ENCODE measurements around the gene TGIF1.

TGIF1 gene

GRCh38 chr18:3489462-3489861 lies 39.5 kb downstream of the TGIF1 start:
- DNase-seq: no peak

DNA sequence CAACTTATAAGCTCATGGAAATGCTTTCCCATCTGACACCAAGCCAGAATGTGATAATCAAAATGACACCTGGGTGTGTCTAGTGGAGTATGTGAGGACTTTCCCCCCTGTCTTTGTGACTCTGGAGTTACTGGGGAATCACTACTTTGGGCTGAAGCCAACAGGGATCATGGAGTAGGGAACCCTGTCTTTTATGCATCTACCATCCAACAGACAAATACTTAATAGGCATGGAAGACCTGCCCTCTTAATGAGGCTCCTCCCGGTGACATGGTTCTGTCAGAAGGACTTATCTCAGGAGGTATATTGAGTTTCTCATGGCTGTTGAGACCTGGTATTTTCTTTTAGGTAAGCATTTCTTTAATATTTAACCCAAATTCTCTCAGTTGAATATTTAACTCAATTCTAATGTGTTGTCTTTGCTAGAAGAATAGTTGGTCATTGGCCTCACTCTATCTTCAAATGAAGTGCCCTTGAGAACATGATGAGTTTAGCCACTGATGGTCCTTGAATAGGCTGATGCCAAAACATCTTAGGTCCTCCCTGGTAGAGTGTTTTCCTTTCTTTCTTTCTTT lies 42.1 kb downstream of the TGIF1 start:
- DNase-seq: no peak

GRCh38 chr18:3492721-3493120 lies 42.7 kb downstream of the TGIF1 start:
- no peak for DNase-seq

- DNase-seq: no peak
These were observed 43.7 kb downstream of the TGIF1 start for GRCh38 chr18:3493501-3494244.

- DNase-seq: no peak
These were observed 44.2 kb downstream of the TGIF1 start for GRCh38 chr18:3494245-3494526.

GRCh38 chr18:3494569-3494968 lies 44.6 kb downstream of the TGIF1 start:
- no peak for DNase-seq

- DNase-seq: no peak
These were observed 45.9 kb downstream of the TGIF1 start for GRCh38 chr18:3495691-3496430.

- DNase-seq: no peak
These were observed 48.9 kb downstream of the TGIF1 start for GRCh38 chr18:3498698-3499471.

DNA sequence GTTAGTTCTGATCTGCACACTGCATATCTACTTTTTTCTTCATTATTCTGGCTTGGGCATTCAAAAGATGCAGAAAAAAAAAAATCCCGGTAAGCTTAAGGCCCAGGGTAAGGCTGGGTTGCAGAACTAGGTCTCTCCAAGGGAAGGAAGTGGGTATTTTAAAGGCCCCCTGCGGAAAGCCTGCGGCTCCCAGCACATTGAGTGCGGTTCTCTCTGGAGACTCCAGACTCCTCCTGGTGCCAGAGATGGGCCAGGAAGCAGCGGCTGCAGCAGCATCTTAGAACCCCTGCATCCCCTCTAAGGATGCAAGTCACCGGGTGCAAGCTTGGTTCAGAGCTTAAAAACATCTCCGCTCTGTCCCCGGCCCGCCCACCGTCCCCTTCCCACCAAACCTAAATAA lies 49.5 kb downstream of the TGIF1 start:
- no peak for DNase-seq

- no peak for DNase-seq
These were observed 50.0 kb downstream of the TGIF1 start for GRCh38 chr18:3500016-3500415.

DNA sequence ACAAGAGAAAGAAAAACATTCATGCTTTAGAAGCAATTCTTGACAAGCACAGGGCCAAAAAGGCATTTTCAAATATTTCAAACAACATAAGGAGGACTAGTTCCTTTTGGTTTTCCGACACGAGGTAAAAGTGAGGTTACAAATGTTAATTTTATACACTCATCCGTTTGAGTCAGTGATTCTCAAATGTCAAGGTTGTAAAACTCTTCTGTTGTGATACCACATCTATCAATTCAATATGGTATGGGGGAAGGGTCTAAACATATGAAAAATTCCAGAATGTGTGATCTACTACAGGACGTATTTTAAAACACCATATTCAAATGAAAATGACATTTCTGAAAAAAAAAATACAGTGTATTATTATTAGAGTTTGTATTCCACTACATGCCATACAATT lies 52.7 kb downstream of the TGIF1 start:
- no peak for DNase-seq

GRCh38 chr18:3504637-3505036 lies 54.7 kb downstream of the TGIF1 start:
- no peak for DNase-seq

GRCh38 chr18:3508576-3509549 lies 58.9 kb downstream of the TGIF1 start:
- no peak for DNase-seq
